Measurements from ENCODE around the gene TEX2.
"Not testable (repeated sequence)": the region's sequence is repeated elsewhere in the genome, so short reads cannot be mapped to it uniquely, and the experiment has no call there.

TEX2 gene

GRCh38 chr17:64240261-64240740 lies 22.8 kb downstream of the TEX2 start:
- peak overlapping the region; percentile 41 for H3K27ac ChIP-seq (ENCODE audit: low read length)
- no peaks in the 10 kb centered on the region for H3K27me3 ChIP-seq (ENCODE audit: control insufficient read depth in 1 of 2, insufficient read depth in 2 of 2, low read length in 2 of 2)
- H3K9ac ChIP-seq (ENCODE audit: low read length in 2 of 2) = no peak overlapping the region
- H3K9me3 ChIP-seq (ENCODE audit: control insufficient read depth in 2 of 2, low read length in 2 of 2) = no peaks in the 10 kb centered on the region
- H3K4me1 ChIP-seq (ENCODE audit: control insufficient read depth, insufficient read depth, low read length) = peaks cover 13% of the 10 kb centered on the region
- no peak overlapping the region for H3K4me3 ChIP-seq (ENCODE audit: low read length in 2 of 2)
- no peaks in the 10 kb centered on the region for H3K36me3 ChIP-seq (ENCODE audit: control insufficient read depth in 2 of 2, insufficient read depth in 2 of 2, low read length in 2 of 2)

- H3K4me1 ChIP-seq (ENCODE audit: control insufficient read depth, insufficient read depth, low read length) = peaks cover 13% of the 10 kb centered on the region
- H3K27ac ChIP-seq (ENCODE audit: low read length); H3K36me3 ChIP-seq (ENCODE audit: control insufficient read depth in 2 of 2, insufficient read depth in 2 of 2, low read length in 2 of 2); H3K27me3 ChIP-seq (ENCODE audit: control insufficient read depth in 1 of 2, insufficient read depth in 2 of 2, low read length in 2 of 2); H3K9me3 ChIP-seq (ENCODE audit: control insufficient read depth in 2 of 2, low read length in 2 of 2); H3K9ac ChIP-seq (ENCODE audit: low read length in 2 of 2); H3K4me3 ChIP-seq (ENCODE audit: low read length in 2 of 2): not testable (repeated sequence)
These were observed 24.6 kb downstream of the TEX2 start for GRCh38 chr17:64238449-64238848.

- Histone ChIP-seq H3K4me3 (ENCODE audit: low read length in 2 of 2) (no peak overlapping the region), H3K27me3 (ENCODE audit: control insufficient read depth in 1 of 2, insufficient read depth in 2 of 2, low read length in 2 of 2) (no peaks in the 10 kb centered on the region), H3K4me1 (ENCODE audit: control insufficient read depth, insufficient read depth, low read length) (peaks cover 13% of the 10 kb centered on the region), H3K9me3 (ENCODE audit: control insufficient read depth in 2 of 2, low read length in 2 of 2) (no peaks in the 10 kb centered on the region), H3K27ac (ENCODE audit: low read length) (no peak overlapping the region), H3K36me3 (ENCODE audit: control insufficient read depth in 2 of 2, insufficient read depth in 2 of 2, low read length in 2 of 2) (no peaks in the 10 kb centered on the region), H3K9ac (ENCODE audit: low read length in 2 of 2) (no peak overlapping the region)
These were observed 26.1 kb downstream of the TEX2 start for GRCh38 chr17:64236827-64237403.

GRCh38 chr17:64234961-64235360 lies 28.1 kb downstream of the TEX2 start:
- Histone ChIP-seq H3K9me3 (ENCODE audit: control insufficient read depth in 2 of 2, low read length in 2 of 2) (no peaks in the 10 kb centered on the region), H3K9ac (ENCODE audit: low read length in 2 of 2) (no peak overlapping the region), H3K36me3 (ENCODE audit: control insufficient read depth in 2 of 2, insufficient read depth in 2 of 2, low read length in 2 of 2) (no peaks in the 10 kb centered on the region), H3K4me3 (ENCODE audit: low read length in 2 of 2) (no peak overlapping the region), H3K4me1 (ENCODE audit: control insufficient read depth, insufficient read depth, low read length) (peaks cover 14% of the 10 kb centered on the region), H3K27me3 (ENCODE audit: control insufficient read depth in 1 of 2, insufficient read depth in 2 of 2, low read length in 2 of 2) (no peaks in the 10 kb centered on the region), H3K27ac (ENCODE audit: low read length) (no peak overlapping the region)

GRCh38 chr17:64232466-64233262 lies 30.4 kb downstream of the TEX2 start:
- Histone ChIP-seq H3K4me1 (ENCODE audit: control insufficient read depth, insufficient read depth, low read length) (peaks cover 14% of the 10 kb centered on the region), H3K9me3 (ENCODE audit: control insufficient read depth in 2 of 2, low read length in 2 of 2) (no peaks in the 10 kb centered on the region), H3K27ac (ENCODE audit: low read length) (no peak overlapping the region), H3K9ac (ENCODE audit: low read length in 2 of 2) (no peak overlapping the region), H3K36me3 (ENCODE audit: control insufficient read depth in 2 of 2, insufficient read depth in 2 of 2, low read length in 2 of 2) (no peaks in the 10 kb centered on the region), H3K4me3 (ENCODE audit: low read length in 2 of 2) (no peak overlapping the region), H3K27me3 (ENCODE audit: control insufficient read depth in 1 of 2, insufficient read depth in 2 of 2, low read length in 2 of 2) (no peaks in the 10 kb centered on the region)

GRCh38 chr17:64231567-64232141 lies 31.4 kb downstream of the TEX2 start:
- H3K9me3 ChIP-seq (ENCODE audit: control insufficient read depth in 2 of 2, low read length in 2 of 2) = no peaks in the 10 kb centered on the region
- H3K9ac ChIP-seq (ENCODE audit: low read length in 2 of 2) = no peak overlapping the region
- no peaks in the 10 kb centered on the region for H3K27me3 ChIP-seq (ENCODE audit: control insufficient read depth in 1 of 2, insufficient read depth in 2 of 2, low read length in 2 of 2)
- peaks cover 14% of the 10 kb centered on the region for H3K4me1 ChIP-seq (ENCODE audit: control insufficient read depth, insufficient read depth, low read length)
- H3K36me3 ChIP-seq (ENCODE audit: control insufficient read depth in 2 of 2, insufficient read depth in 2 of 2, low read length in 2 of 2) = no peaks in the 10 kb centered on the region
- no peak overlapping the region for H3K27ac ChIP-seq (ENCODE audit: low read length)
- H3K4me3 ChIP-seq (ENCODE audit: low read length in 2 of 2) = no peak overlapping the region

- Histone ChIP-seq H3K27ac (ENCODE audit: low read length) (no peak overlapping the region), H3K4me3 (ENCODE audit: low read length in 2 of 2) (peak overlapping the region in 1 of 2 donors; percentile 8), H3K4me1 (ENCODE audit: control insufficient read depth, insufficient read depth, low read length) (peaks cover 14% of the 10 kb centered on the region), H3K27me3 (ENCODE audit: control insufficient read depth in 1 of 2, insufficient read depth in 2 of 2, low read length in 2 of 2) (no peaks in the 10 kb centered on the region), H3K36me3 (ENCODE audit: control insufficient read depth in 2 of 2, insufficient read depth in 2 of 2, low read length in 2 of 2) (no peaks in the 10 kb centered on the region), H3K9me3 (ENCODE audit: control insufficient read depth in 2 of 2, low read length in 2 of 2) (no peaks in the 10 kb centered on the region), H3K9ac (ENCODE audit: low read length in 2 of 2) (no peak overlapping the region)
These were observed 32.2 kb downstream of the TEX2 start for GRCh38 chr17:64230791-64231408.

- Histone ChIP-seq H3K9ac (ENCODE audit: low read length in 2 of 2) (no peak overlapping the region), H3K4me3 (ENCODE audit: low read length in 2 of 2) (no peak overlapping the region), H3K4me1 (ENCODE audit: control insufficient read depth, insufficient read depth, low read length) (peaks cover 14% of the 10 kb centered on the region), H3K27ac (ENCODE audit: low read length) (no peak overlapping the region), H3K27me3 (ENCODE audit: control insufficient read depth in 1 of 2, insufficient read depth in 2 of 2, low read length in 2 of 2) (no peaks in the 10 kb centered on the region), H3K36me3 (ENCODE audit: control insufficient read depth in 2 of 2, insufficient read depth in 2 of 2, low read length in 2 of 2) (no peaks in the 10 kb centered on the region), H3K9me3 (ENCODE audit: control insufficient read depth in 2 of 2, low read length in 2 of 2) (no peaks in the 10 kb centered on the region)
These were observed 33.0 kb downstream of the TEX2 start for GRCh38 chr17:64229815-64230728.

- H3K27ac ChIP-seq (ENCODE audit: low read length) = no peak overlapping the region
- H3K27me3 ChIP-seq (ENCODE audit: control insufficient read depth in 1 of 2, insufficient read depth in 2 of 2, low read length in 2 of 2) = no peaks in the 10 kb centered on the region
- no peaks in the 10 kb centered on the region for H3K9me3 ChIP-seq (ENCODE audit: control insufficient read depth in 2 of 2, low read length in 2 of 2)
- no peak overlapping the region for H3K4me3 ChIP-seq (ENCODE audit: low read length in 2 of 2)
- H3K36me3 ChIP-seq (ENCODE audit: control insufficient read depth in 2 of 2, insufficient read depth in 2 of 2, low read length in 2 of 2) = no peaks in the 10 kb centered on the region
- H3K9ac ChIP-seq (ENCODE audit: low read length in 2 of 2) = no peak overlapping the region
- peaks cover 8% of the 10 kb centered on the region for H3K4me1 ChIP-seq (ENCODE audit: control insufficient read depth, insufficient read depth, low read length)
These were observed 36.9 kb downstream of the TEX2 start for GRCh38 chr17:64226132-64226531.

- H3K9me3 ChIP-seq (ENCODE audit: control insufficient read depth in 2 of 2, low read length in 2 of 2) = no peaks in the 10 kb centered on the region
- H3K4me3 ChIP-seq (ENCODE audit: low read length in 2 of 2) = no peak overlapping the region
- peaks cover 1% of the 10 kb centered on the region for H3K4me1 ChIP-seq (ENCODE audit: control insufficient read depth, insufficient read depth, low read length)
- no peak overlapping the region for H3K27ac ChIP-seq (ENCODE audit: low read length)
- no peaks in the 10 kb centered on the region for H3K27me3 ChIP-seq (ENCODE audit: control insufficient read depth in 1 of 2, insufficient read depth in 2 of 2, low read length in 2 of 2)
- H3K9ac ChIP-seq (ENCODE audit: low read length in 2 of 2) = no peak overlapping the region
- no peaks in the 10 kb centered on the region for H3K36me3 ChIP-seq (ENCODE audit: control insufficient read depth in 2 of 2, insufficient read depth in 2 of 2, low read length in 2 of 2)
These were observed 37.6 kb downstream of the TEX2 start for GRCh38 chr17:64225410-64225809.
